HepG2 (cell line): ENCODE measurements around the gene IRX2. TPM values are rescaled to one million over a fixed set of nuclear protein-coding genes. Genes with fewer than 3 reads are reported as not detected.

Experiments used
- ATAC-seq: fragments of 200-7000 bp; cut with Tn5 transposase; 3 replicates; pipeline ENCODE4 v1.9.1; 2020; ENCODE audit warnings: mild to moderate bottlenecking, moderate library complexity
- BruUV-seq: library from RNA; stranded (reverse); fragments of 400-500 nt; replicated peaks from 2 replicates; lab custom pipeline; 2021; lab: Mats Ljungman, UMichigan
- CTCF ChIA-PET: fragments of 300-600 bp; formaldehyde crosslinking; extraction: SDS; loops from one replicate; lab custom pipeline; 2021; ENCODE audit warnings: low total read pairs, inconsistent platforms, low intra/inter-chr PET ratio; lab: Yijun Ruan, JAX
- POLR2A ChIA-PET: fragments of 350-600 bp; sonication (Branson Sonifier 250); formaldehyde crosslinking; loops from one replicate; lab custom pipeline; 2020; ENCODE audit warnings: antibody characterized with exemption, inconsistent platforms; lab: Yijun Ruan, JAX
- DNase-seq: peaks from one replicate; pipeline ENCODE4 v3.0.0-alpha.2; 2015; ENCODE audit warnings: low spot score
- FAIRE-seq: peaks from 3 replicates; lab custom pipeline; 2011; peaks lifted over from hg19 to GRCh38; lab: Jason Lieb, UNC
- H2AFZ ChIP-seq: one replicate; pipeline ENCODE4 v1.6.1; 2011; ENCODE audit warnings: low read length, inconsistent platforms
- H3K27ac ChIP-seq: fragments of 300-600 bp; 3 replicates; pipeline ENCODE4 v1.8.0; 2011; ENCODE audit warnings: mixed run types, mild to moderate bottlenecking, mixed read lengths, low read length, inconsistent platforms; ENCODE audit not compliant: insufficient read depth; ENCODE audit errors: extremely low read length
- H3K27me3 ChIP-seq, 2 experiments: fragments of 200-600 bp in 1 of 2; 2 replicates in 1 of 2; 3 replicates in 1 of 2; pipeline versions ENCODE4 v1.6.0 to v1.8.0; 2011; ENCODE audit warnings: low read length in 2 of 2, mild to moderate bottlenecking in 2 of 2, moderate library complexity in 2 of 2, inconsistent platforms in 1 of 2; ENCODE audit not compliant: insufficient read depth in 2 of 2, control insufficient read depth in 1 of 2
- H3K36me3 ChIP-seq, 2 experiments: fragments of 200-600 bp in 1 of 2; replicated peaks in 1 of 2; 2 replicates in 1 of 2; 3 replicates in 1 of 2; pipeline versions ENCODE4 v1.5.1 to v1.8.0; 2011; ENCODE audit warnings: low read length in 2 of 2, inconsistent platforms in 1 of 2; ENCODE audit not compliant: insufficient read depth in 2 of 2, control insufficient read depth in 1 of 2
- H3K4me1 ChIP-seq: 2 replicates; pipeline ENCODE4 v1.5.1; 2012; ENCODE audit warnings: low read length, inconsistent platforms; ENCODE audit not compliant: insufficient read depth
- H3K4me2 ChIP-seq: 2 replicates; pipeline ENCODE4 v1.6.0; 2011; ENCODE audit warnings: low read depth, low read length, inconsistent platforms
- H3K4me3 ChIP-seq, 3 experiments: fragments of 200-600 bp in 1 of 3; sonication (generic), shearing (Covaris generic) in 1 of 3; replicated peaks in 1 of 3; 2 replicates each; pipeline ENCODE4 v1.5.1; 2011 to 2016; ENCODE audit warnings: low read length in 3 of 3, inconsistent platforms in 2 of 3, low read depth in 2 of 3, mild to moderate bottlenecking in 2 of 3, control low read depth in 1 of 3, mixed read lengths in 1 of 3; ENCODE audit not compliant: insufficient read depth in 1 of 3
- H3K79me2 ChIP-seq: one replicate; pipeline ENCODE4 v1.6.1; 2011; ENCODE audit warnings: low read length, inconsistent platforms; ENCODE audit not compliant: insufficient read depth
- H3K9ac ChIP-seq: 2 replicates; pipeline ENCODE4 v1.6.0; 2011; ENCODE audit warnings: mild to moderate bottlenecking, low read depth, low read length, inconsistent platforms; ENCODE audit not compliant: insufficient read depth
- H3K9me3 ChIP-seq: 2 replicates; pipeline ENCODE4 v1.5.1; 2012; ENCODE audit warnings: mild to moderate bottlenecking, low read length
- H4K20me1 ChIP-seq: 2 replicates; pipeline ENCODE4 v1.6.0; 2011; ENCODE audit warnings: inconsistent platforms, mild to moderate bottlenecking, low read length, moderate library complexity; ENCODE audit not compliant: insufficient read depth
- FOXK2 ChIP-seq: fragments of 450-650 bp; IDR thresholded peaks from 2 replicates; pipeline ENCODE4 v1.6.1; 2016
- FUBP1 ChIP-seq: sonication (generic); formaldehyde crosslinking; IDR thresholded peaks from 2 replicates; pipeline ENCODE4 v1.5.1; 2020; ENCODE audit warnings: missing genetic modification reagents, mild to moderate bottlenecking, borderline replicate concordance
- JDP2 ChIP-seq: sonication (generic); formaldehyde crosslinking; IDR thresholded peaks from 2 replicates; pipeline ENCODE4 v1.8.1; 2022; ENCODE audit warnings: missing genetic modification reagents, borderline replicate concordance
- MED13 ChIP-seq: sonication (generic); formaldehyde crosslinking; IDR thresholded peaks from 2 replicates; pipeline ENCODE4 v1.5.0; 2020; ENCODE audit warnings: missing genetic modification reagents
- NFE2L2 ChIP-seq: fragments of 150-350 bp; IDR thresholded peaks from 2 replicates; pipeline ENCODE4 v1.6.1; 2014; ENCODE audit warnings: low read length
- PLRG1 ChIP-seq: fragments of 450-650 bp; conservative IDR thresholded peaks from 2 replicates; pipeline ENCODE4 v1.6.1; 2016
- TFAP4 ChIP-seq: sonication (generic); IDR thresholded peaks from 2 replicates; pipeline ENCODE4 v1.6.1; 2016; ENCODE audit warnings: low read depth, borderline replicate concordance
- YY1 ChIP-seq: IDR thresholded peaks from 2 replicates; pipeline ENCODE4 v1.6.1; 2011; ENCODE audit warnings: low read length, low read depth, moderate library complexity, mild to moderate bottlenecking; ENCODE audit not compliant: insufficient read depth, insufficient replicate concordance
- ZBTB42 ChIP-seq: sonication (generic); formaldehyde crosslinking; IDR thresholded peaks from 2 replicates; pipeline ENCODE4 v1.5.0; 2020; ENCODE audit warnings: mild to moderate bottlenecking, missing genetic modification reagents
- ZNF232 ChIP-seq: sonication (generic); formaldehyde crosslinking; IDR thresholded peaks from 2 replicates; pipeline ENCODE4 v1.4.0; 2020; ENCODE audit warnings: missing genetic modification reagents, borderline replicate concordance
- ZNF691 ChIP-seq: sonication (generic); formaldehyde crosslinking; IDR thresholded peaks from 2 replicates; pipeline ENCODE4 v1.4.0; 2020; ENCODE audit warnings: missing genetic modification reagents, low read depth, mild to moderate bottlenecking, borderline replicate concordance
- WGBS: methylation state at CpG from one replicate; pipeline ENCODE4 v1.1.6; 2017; ENCODE audit warnings: low lambda C conversion rate; 5-methylcytosine and 5-hydroxymethylcytosine counted together
- in situ Hi-C: cut with HindIII; loops from 2 replicates; pipeline ENCODE4 v1.10.0; 2017; ENCODE audit warnings: low pct_unique_long_range_greater_than_20kb; ENCODE audit not compliant: extremely low pct_ligation_motif_present
- intact Hi-C: fragments of 100-400 bp; cut with micrococcal nuclease; formaldehyde crosslinking; loops from one replicate; pipeline ENCODE4 v1.10.0; 2022; ENCODE audit not compliant: unreplicated experiment
- polyA plus RNA-seq, 8 experiments: library from polyadenylated mRNA; depleted of rRNA in 3 of 8; stranded (reverse) in 7 of 8; unstranded in 1 of 8; fragments of >200 nt; fragmentation: Illumina TruSeq in 4 of 8; extraction: Trizol in 4 of 8; gene quantifications; 2 replicates each; pipeline versions ENCODE4 v1.2.1 to v1.2.3, GENCODE V29; 2011 to 2016; ENCODE audit warnings: low read depth in 4 of 8, missing spikeins in 1 of 8, mixed read lengths in 1 of 8; ENCODE audit not compliant: insufficient read depth in 1 of 8
- total RNA-seq, 5 experiments: library from RNA; depleted of rRNA; stranded (reverse); fragments of >200 nt; fragmentation: Illumina TruSeq; extraction: Trizol; gene quantifications; 2 replicates each; pipeline ENCODE4 v1.2.3, GENCODE V29; 2016; ENCODE audit warnings: low read depth in 1 of 5

Gene IRX2
- total and polyA plus RNA-seq, 2 of the 13 experiments (the other 11 are each of a cell fraction or from before 2014, with no cell fraction given), result not detected

GRCh38 chr5:2701592-2701991 lies 49.9 kb downstream of the IRX2 start (continued):
- TF ChIP-seq PLRG1 (no peak), NFE2L2 (no peak), TFAP4 (no peak), FOXK2 (no peak), FUBP1 (CRISPR knock-in tag) (no peak)

- ATAC-seq (no peak), DNase-seq (no peak), FAIRE-seq (no peak)
- Histone ChIP-seq H3K9ac (no peak overlapping the region), H4K20me1 (no peaks in the 10 kb centered on the region), H3K36me3 (no peaks in the 10 kb centered on the region), H3K9me3 (no peaks in the 10 kb centered on the region), H3K79me2 (no peaks in the 10 kb centered on the region), H3K27ac (no peak overlapping the region), H3K4me3 (no peak overlapping the region), H3K27me3 (peaks cover 4 to 51% of the 10 kb centered on the region in 2 experiments; a peak in 4 of 5 replicates), H3K4me2 (no peak overlapping the region), H3K4me1 (peaks cover 12% of the 10 kb centered on the region; the same call in 1 of the 2 replicates), H2AFZ (no peak overlapping the region)
- 17% methylated on average over 3 of the region's 8 CpGs for WGBS
- no peak for TF ChIP-seq ZNF691
- TF ChIP-seq JDP2, result no peak
- no peak for TF ChIP-seq ZBTB42 (CRISPR knock-in tag)
- TF ChIP-seq YY1, result no peak
- no peak for TF ChIP-seq MED13 (CRISPR knock-in tag)
- no peak for TF ChIP-seq ZNF232 (CRISPR knock-in tag)
- ChIA-PET CTCF (no interaction called here), POLR2A (no interaction called here)
- BruUV-seq, result no TSS peak
- in situ Hi-C loops (no loop called here), intact Hi-C loops (no loop called here)
Measured at GRCh38 chr5:2700876-2701275, 50.6 kb downstream of the IRX2 start.
